HEK293 (cell line): ENCODE data around the gene PAGE2B.

Experiments used
- CTCF ChIA-PET: fragments of 350-600 bp; formaldehyde crosslinking; extraction: SDS; loops from one replicate; lab custom pipeline; 2021; ENCODE audit warnings: antibody characterized with exemption; lab: Yijun Ruan, JAX
- POLR2A ChIA-PET: fragments of 300-600 bp; formaldehyde crosslinking; extraction: SDS; loops from one replicate; lab custom pipeline; 2020; ENCODE audit warnings: antibody characterized with exemption, inconsistent platforms; lab: Yijun Ruan, JAX
- H3K27ac ChIP-seq: fragments of 200-500 bp; sonication (Bioruptor generic); 2 replicates; pipeline ENCODE4 v1.5.1; 2014; ENCODE audit warnings: low read depth, low read length, control low read depth, inconsistent platforms; ENCODE audit errors: extremely low read depth
- H3K36me3 ChIP-seq, 2 experiments: fragments of 200-500 bp in 1 of 2; sonication (Bioruptor generic) in 1 of 2; 1 replicate in 1 of 2; 2 replicates in 1 of 2; pipeline ENCODE4 v1.5.1; 2014 to 2017; ENCODE audit warnings: inconsistent platforms in 2 of 2, low read length in 2 of 2; ENCODE audit not compliant: control insufficient read depth in 2 of 2, insufficient read depth in 1 of 2
- H3K4me1 ChIP-seq: fragments of 200-500 bp; sonication (Bioruptor generic); 2 replicates; pipeline ENCODE4 v1.5.1; 2014; ENCODE audit warnings: mild to moderate bottlenecking, low read length, inconsistent platforms; ENCODE audit not compliant: control insufficient read depth, insufficient read depth
- H3K4me3 ChIP-seq: 2 replicates; pipeline ENCODE4 v1.5.1; 2011; ENCODE audit warnings: low read depth, mild to moderate bottlenecking, control low read depth, low read length, moderate library complexity
- H3K9me3 ChIP-seq: fragments of 200-500 bp; sonication (Bioruptor generic); 2 replicates; pipeline ENCODE4 v1.5.1; 2014; ENCODE audit warnings: low read depth, low read length, inconsistent platforms; ENCODE audit not compliant: control insufficient read depth, insufficient read depth
- AEBP2 ChIP-seq: fragments of 450-650 bp; formaldehyde crosslinking; IDR thresholded peaks from 2 replicates; pipeline ENCODE4 v1.5.1; 2016; ENCODE audit warnings: missing biosample characterization, missing genetic modification characterization, borderline replicate concordance
- CTCF ChIP-seq: fragments of 450-650 bp; formaldehyde crosslinking; IDR thresholded peaks from 2 replicates; pipeline ENCODE4 v1.5.1; 2016; ENCODE audit warnings: missing biosample characterization, missing genetic modification characterization
- IKZF3 ChIP-seq: fragments of 450-650 bp; IDR thresholded peaks from 2 replicates; pipeline ENCODE4 v1.5.0; 2018; ENCODE audit warnings: missing biosample characterization, mild to moderate bottlenecking, missing genetic modification characterization, moderate library complexity
- KLF17 ChIP-seq: fragments of 450-650 bp; formaldehyde crosslinking; IDR thresholded peaks from 2 replicates; pipeline ENCODE4 v1.5.1; 2016; ENCODE audit warnings: missing biosample characterization, missing genetic modification characterization
- TCF7L2 ChIP-seq: IDR thresholded peaks from 2 replicates; pipeline ENCODE4 v1.6.1; 2011; ENCODE audit warnings: low read depth, mild to moderate bottlenecking, inconsistent platforms, low read length, moderate library complexity, borderline replicate concordance
- ZBTB7A ChIP-seq: fragments of 450-650 bp; formaldehyde crosslinking; IDR thresholded peaks from 2 replicates; pipeline ENCODE4 v1.5.1; 2016; ENCODE audit warnings: low read depth, missing biosample characterization, missing genetic modification characterization
- ZEB2 ChIP-seq: fragments of 450-650 bp; formaldehyde crosslinking; IDR thresholded peaks from 2 replicates; pipeline ENCODE4 v1.5.1; 2016; ENCODE audit warnings: missing biosample characterization, missing genetic modification characterization
- ZNF148 ChIP-seq: fragments of 450-650 bp; formaldehyde crosslinking; IDR thresholded peaks from 2 replicates; pipeline ENCODE4 v1.5.0; 2017; ENCODE audit warnings: missing biosample characterization, missing genetic modification characterization, borderline replicate concordance
- ZNF311 ChIP-seq: fragments of 450-650 bp; formaldehyde crosslinking; IDR thresholded peaks from 2 replicates; pipeline ENCODE4 v1.5.1; 2017; ENCODE audit warnings: missing biosample characterization, missing genetic modification characterization, borderline replicate concordance
- ZNF416 ChIP-seq: fragments of 450-650 bp; formaldehyde crosslinking; IDR thresholded peaks from 2 replicates; pipeline ENCODE4 v1.5.1; 2016; ENCODE audit warnings: missing biosample characterization, missing genetic modification characterization
- ZNF433 ChIP-seq: fragments of 450-650 bp; formaldehyde crosslinking; IDR thresholded peaks from 2 replicates; pipeline ENCODE4 v1.5.1; 2016; ENCODE audit warnings: missing biosample characterization, missing genetic modification characterization, low read depth
- ZNF518A ChIP-seq: fragments of 450-650 bp; formaldehyde crosslinking; conservative IDR thresholded peaks from 2 replicates; pipeline ENCODE4 v1.5.1; 2016; ENCODE audit warnings: low read depth, missing biosample characterization, missing genetic modification characterization
- ZNF548 ChIP-seq: fragments of 450-650 bp; formaldehyde crosslinking; IDR thresholded peaks from 2 replicates; pipeline ENCODE4 v1.5.1; 2016; ENCODE audit warnings: missing biosample characterization, missing genetic modification characterization
- ZNF555 ChIP-seq: fragments of 450-650 bp; formaldehyde crosslinking; conservative IDR thresholded peaks from 2 replicates; pipeline ENCODE4 v1.5.1; 2017; ENCODE audit warnings: missing biosample characterization, mild to moderate bottlenecking, missing genetic modification characterization, inconsistent platforms
- ZNF596 ChIP-seq: fragments of 450-650 bp; IDR thresholded peaks from 2 replicates; pipeline ENCODE4 v1.5.0; 2018; ENCODE audit warnings: missing biosample characterization, mild to moderate bottlenecking, missing genetic modification characterization, moderate library complexity
- ZNF704 ChIP-seq: fragments of 450-650 bp; formaldehyde crosslinking; IDR thresholded peaks from 2 replicates; pipeline ENCODE4 v1.5.1; 2016; ENCODE audit warnings: missing biosample characterization, missing genetic modification characterization
- ZNF747 ChIP-seq: fragments of 450-650 bp; formaldehyde crosslinking; IDR thresholded peaks from 2 replicates; pipeline ENCODE4 v1.5.1; 2016; ENCODE audit warnings: missing biosample characterization, missing genetic modification characterization
- ZNF837 ChIP-seq: fragments of 450-650 bp; formaldehyde crosslinking; IDR thresholded peaks from 2 replicates; pipeline ENCODE4 v1.5.1; 2016; ENCODE audit warnings: missing biosample characterization, missing genetic modification characterization
- ZNF843 ChIP-seq: fragments of 450-650 bp; formaldehyde crosslinking; IDR thresholded peaks from 2 replicates; pipeline ENCODE4 v1.5.1; 2016; ENCODE audit warnings: missing biosample characterization, missing genetic modification characterization

The PAGE2B gene

GRCh38 chrX:55098691-55099090, 23.9 kb downstream of the PAGE2B start:
- TF ChIP-seq TCF7L2, result no peak
- no peak for TF ChIP-seq IKZF3 (tag by site-specific recombination)
- no peak for TF ChIP-seq ZNF843
- TF ChIP-seq ZNF704, result no peak
- TF ChIP-seq ZNF747 (tag by site-specific recombination), result no peak
- TF ChIP-seq ZNF433, result no peak
- TF ChIP-seq ZNF518A (tag by site-specific recombination), result no peak
- TF ChIP-seq CTCF (tag by site-specific recombination), result no peak
- TF ChIP-seq ZNF837 (tag by site-specific recombination), result no peak
- no peak for TF ChIP-seq ZBTB7A
- no peak for TF ChIP-seq ZNF416
- no peak for TF ChIP-seq ZNF311 (tag by site-specific recombination)
- no peak for TF ChIP-seq ZNF548 (tag by site-specific recombination)
- TF ChIP-seq ZEB2, result no peak
- TF ChIP-seq ZNF555 (tag by site-specific recombination), result no peak
- no peak for TF ChIP-seq ZNF148 (tag by site-specific recombination)
- no peak for TF ChIP-seq KLF17 (tag by site-specific recombination)
- no peak for TF ChIP-seq ZNF596
- no peak for TF ChIP-seq AEBP2 (tag by site-specific recombination)
- POLR2A ChIA-PET, result no interaction called here
- Histone ChIP-seq H3K36me3 (no peaks in the 10 kb centered on the region), H3K27ac (no peak overlapping the region), H3K9me3 (no peaks in the 10 kb centered on the region), H3K4me3 (no peak overlapping the region), H3K4me1 (no peaks in the 10 kb centered on the region)
- CTCF ChIA-PET, result interaction anchor here (0.6 kb wide), 1 partner anchor 994 kb away, joined by 3 read pairs; no protein-coding TSS in a partner anchor
